Common myeloid progenitor, CD34-positive (primary cell): ENCODE measurements around the gene ELF2. TPM values are rescaled to one million over a fixed set of nuclear protein-coding genes. Genes with fewer than 3 reads are reported as not detected.

Experiments used
- CTCF ChIA-PET: fragments of 350-600 bp; sonication (Branson Sonifier 250); formaldehyde crosslinking; loops from one replicate; lab custom pipeline; 2021; ENCODE audit warnings: antibody characterized with exemption; lab: Charles Lee
- POLR2A ChIA-PET: fragments of 350-600 bp; sonication (Branson Sonifier 250); formaldehyde crosslinking; loops from one replicate; lab custom pipeline; 2021; ENCODE audit warnings: antibody characterized with exemption; lab: Charles Lee
- DNase-seq, 3 donors: peaks; one replicate each; pipeline versions ENCODE4 v3.0.0 to v3.0.0-alpha.2; 2013
- H3K27ac ChIP-seq, 2 experiments: 1 replicate in 1 of 2; 2 replicates in 1 of 2; pipeline ENCODE4 v1.7.0; 2013; ENCODE audit warnings: inconsistent platforms in 2 of 2, low read length in 2 of 2, mild to moderate bottlenecking in 2 of 2, low read depth in 1 of 2, moderate library complexity in 1 of 2; ENCODE audit not compliant: severe bottlenecking in 2 of 2, insufficient read depth in 1 of 2, poor library complexity in 1 of 2
- H3K27me3 ChIP-seq, 5 experiments: replicated peaks in 2 of 5; 1 replicate in 3 of 5; 2 replicates in 2 of 5; pipeline versions ENCODE4 v1.6.1 to v1.7.0; 2013; ENCODE audit warnings: low read length in 4 of 5, mild to moderate bottlenecking in 2 of 5, moderate library complexity in 2 of 5, inconsistent platforms in 1 of 5; ENCODE audit not compliant: insufficient read depth in 5 of 5, control insufficient read depth in 4 of 5
- H3K36me3 ChIP-seq, 4 experiments: 1 replicate in 2 of 4; 2 replicates in 2 of 4; pipeline versions ENCODE4 v1.6.1 to v1.7.0; 2013; ENCODE audit warnings: low read length in 3 of 4, control low read depth in 1 of 4, mild to moderate bottlenecking in 1 of 4; ENCODE audit not compliant: control insufficient read depth in 4 of 4, insufficient read depth in 4 of 4
- H3K4me1 ChIP-seq, 4 experiments: 1 replicate in 3 of 4; 2 replicates in 1 of 4; pipeline versions ENCODE4 v1.6.1 to v1.7.1; 2013; ENCODE audit warnings: low read length in 3 of 4, mild to moderate bottlenecking in 3 of 4, control low read depth in 1 of 4, inconsistent platforms in 1 of 4, moderate library complexity in 1 of 4; ENCODE audit not compliant: control insufficient read depth in 4 of 4, insufficient read depth in 4 of 4; ENCODE audit errors: control extremely low read depth in 1 of 4
- H3K4me3 ChIP-seq, 7 experiments: 1 replicate in 4 of 7; 2 replicates in 3 of 7; pipeline versions ENCODE4 v1.5.1 to v1.7.0; 2013; ENCODE audit warnings: mild to moderate bottlenecking in 7 of 7, low read length in 6 of 7, moderate library complexity in 6 of 7, inconsistent platforms in 2 of 7, low read depth in 2 of 7, control low read depth in 1 of 7; ENCODE audit not compliant: insufficient read depth in 4 of 7, control insufficient read depth in 1 of 7; ENCODE audit errors: extremely low read depth in 1 of 7
- H3K9me3 ChIP-seq, 5 experiments: 1 replicate in 4 of 5; 2 replicates in 1 of 5; pipeline versions ENCODE4 v1.6.1 to v1.7.1; 2013; ENCODE audit warnings: low read length in 4 of 5, mild to moderate bottlenecking in 2 of 5, inconsistent platforms in 1 of 5, low read depth in 1 of 5, moderate library complexity in 1 of 5; ENCODE audit not compliant: control insufficient read depth in 4 of 5, insufficient read depth in 2 of 5; ENCODE audit errors: control extremely low read depth in 1 of 5
- WGBS: methylation state at CpG from one replicate; pipeline ENCODE4 v1.1.5; 2013; ENCODE audit not compliant: insufficient coverage; 5-methylcytosine and 5-hydroxymethylcytosine counted together
- polyA plus RNA-seq: library from polyadenylated mRNA; unstranded; fragments of 120-200 nt; gene quantifications from one replicate; pipeline ENCODE4 v1.2.1, GENCODE V29; 2013

The ELF2 gene
- 44.8 TPM for polyA plus RNA-seq

DNA sequence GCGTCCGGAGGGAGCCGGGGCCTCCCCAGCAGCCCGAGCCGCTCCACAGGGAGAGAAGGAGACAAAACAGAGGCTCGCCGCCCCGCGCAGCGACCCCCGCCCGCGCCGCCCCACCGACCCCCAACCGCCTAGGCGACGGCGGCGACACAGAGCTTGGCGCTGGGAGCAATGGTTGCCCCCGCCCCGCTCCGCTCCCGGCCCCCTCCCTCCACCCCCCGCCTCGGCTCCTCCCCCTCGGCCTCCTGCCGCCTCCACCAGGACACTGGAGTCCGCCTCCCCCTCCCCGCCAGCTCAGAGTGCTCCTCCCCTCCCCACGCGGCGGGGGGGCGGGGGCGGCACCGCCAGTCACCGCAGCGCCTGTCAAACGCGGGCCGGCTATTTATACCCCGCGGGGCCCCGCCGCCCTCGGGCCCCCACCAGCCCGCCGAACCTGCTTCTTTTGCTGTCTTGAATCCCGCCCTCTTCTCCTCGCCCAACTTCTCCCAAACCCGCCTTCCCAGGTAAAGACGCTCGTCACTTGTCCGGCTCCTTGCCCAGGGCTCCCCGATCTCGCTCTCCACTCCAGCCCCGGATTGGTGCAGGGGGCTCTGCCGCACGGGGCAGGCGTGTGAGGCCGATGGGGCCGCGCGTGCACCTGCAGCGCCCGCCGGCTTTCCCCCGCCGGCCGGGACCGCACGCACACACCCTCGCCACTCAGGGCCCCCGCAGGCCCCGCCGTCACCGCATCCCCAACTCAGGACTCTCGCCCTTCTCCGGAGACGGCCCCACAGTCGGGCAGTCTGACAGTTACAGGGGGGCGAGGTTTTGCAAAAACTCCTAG, at the start of gene ELF2:
ELF2 (minus strand) TSS at position 170 of the 820 bp plus-strand sequence. CDS start 39,517 bp downstream, outside the sequence.
- ChIA-PET CTCF (interaction anchor here (0.6 to 2.0 kb wide), 6 partner anchors 10 to 124 kb away, joined by 3 to 12 read pairs (median 4); partner anchors contain the start of gene NAA15), POLR2A (interaction anchor here (0.5 to 2.4 kb wide), 13 partner anchors 9 to 380 kb away, joined by 3 to 15 read pairs (median 3); partner anchors contain the start of gene NAA15)
- 0% methylated on average over 50 of the region's 83 CpGs for WGBS
- H3K4me3 ChIP-seq, result peak within 1 kb of the TSS; percentile 93 to 99 (median 97)
- H3K9me3 ChIP-seq, result no peaks in the 10 kb centered on the region
- peak within 1 kb of the TSS; percentile 91 to 93 for H3K27ac ChIP-seq
- H3K36me3 ChIP-seq, result no peaks in the 10 kb centered on the region
- H3K4me1 ChIP-seq, result peaks cover 12 to 29% (median 21%) of the 10 kb centered on the region in 4 experiments
- H3K27me3 ChIP-seq, result no peaks in the 10 kb centered on the region
- peak; percentile 85 to 94 (median 94) for DNase-seq

DNA sequence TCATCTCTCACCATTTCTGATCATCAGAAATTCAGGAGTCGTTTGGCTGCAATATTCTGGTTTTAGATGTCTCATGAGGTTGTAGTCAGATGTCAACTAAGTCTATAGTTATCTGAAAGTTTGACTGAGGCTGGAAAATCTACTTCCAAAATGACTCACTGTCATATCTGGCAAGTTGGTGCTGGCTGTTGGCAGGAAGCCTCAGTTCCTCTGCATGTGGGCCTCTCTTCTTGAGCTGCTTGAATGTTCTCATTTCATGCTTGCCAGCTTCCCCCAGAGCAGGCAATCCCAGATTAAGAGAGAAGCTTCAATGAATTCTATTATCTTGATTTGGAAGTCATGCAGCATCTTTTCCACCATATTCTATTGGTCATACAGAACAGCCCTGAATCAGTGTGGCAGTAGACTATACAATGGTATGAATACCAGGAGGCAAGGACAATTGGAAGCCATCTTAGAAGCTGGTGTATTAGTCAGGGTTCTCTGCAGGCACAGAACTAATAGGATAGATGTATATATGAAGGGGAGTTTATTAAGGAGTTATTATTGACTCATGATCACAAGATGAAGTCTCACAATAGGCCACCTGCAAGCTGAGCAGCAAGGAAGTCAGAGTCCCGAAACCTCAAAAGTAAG, 46.8 kb upstream of the ELF2 start:
- Histone ChIP-seq H3K9me3 (no peaks in the 10 kb centered on the region), H3K27ac (no peak overlapping the region), H3K4me3 (no peak overlapping the region), H3K4me1 (peaks cover 0 to 13% (median 1%) of the 10 kb centered on the region in 4 experiments), H3K27me3 (no peaks in the 10 kb centered on the region), H3K36me3 (no peaks in the 10 kb centered on the region)
- POLR2A ChIA-PET, result interaction anchor here (0.6 kb wide), 1 partner anchor 15 kb away, joined by 3 read pairs; no protein-coding TSS in a partner anchor
- CTCF ChIA-PET, result interaction anchor here (0.7 to 2.8 kb wide), 3 partner anchors 8 to 190 kb away, joined by 3 to 11 read pairs (median 4); no protein-coding TSS in a partner anchor
- DNase-seq, result peak in 2 of 3 donors; percentile 18 to 27
- 100% methylated on average over 1 of the region's 2 CpGs for WGBS

DNA sequence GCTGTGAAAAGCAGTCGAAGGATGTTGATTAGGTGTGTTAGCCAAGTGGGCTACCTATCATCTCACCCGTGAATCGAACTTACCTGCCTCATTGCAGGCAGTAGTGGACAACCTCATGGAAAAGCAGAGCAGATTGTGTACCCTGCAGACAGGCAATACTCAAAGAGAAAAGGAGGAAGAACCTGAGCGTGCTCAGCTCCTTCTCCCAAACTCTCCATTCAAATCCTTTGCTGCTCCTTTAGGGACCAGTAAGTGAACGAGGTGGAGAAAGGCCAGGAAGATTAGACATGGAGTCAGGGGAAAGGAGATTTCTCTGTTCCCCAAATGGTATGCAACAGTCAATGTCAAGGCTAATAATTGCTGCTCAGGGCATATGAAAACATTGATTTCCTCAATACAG, 45.2 kb upstream of the ELF2 start:
- WGBS, result 95% methylated on average over 5 of the region's 5 CpGs
- Histone ChIP-seq H3K4me1 (peaks cover 0 to 5% (median 1%) of the 10 kb centered on the region in 4 experiments), H3K9me3 (no peaks in the 10 kb centered on the region), H3K27ac (no peak overlapping the region), H3K36me3 (no peaks in the 10 kb centered on the region), H3K27me3 (no peaks in the 10 kb centered on the region), H3K4me3 (no peak overlapping the region)
- no peak for DNase-seq
- CTCF ChIA-PET, result interaction anchor here (0.7 kb wide), 2 partner anchors 123 to 192 kb away, joined by 3 to 4 read pairs; no protein-coding TSS in a partner anchor
- POLR2A ChIA-PET, result no interaction called here

DNA sequence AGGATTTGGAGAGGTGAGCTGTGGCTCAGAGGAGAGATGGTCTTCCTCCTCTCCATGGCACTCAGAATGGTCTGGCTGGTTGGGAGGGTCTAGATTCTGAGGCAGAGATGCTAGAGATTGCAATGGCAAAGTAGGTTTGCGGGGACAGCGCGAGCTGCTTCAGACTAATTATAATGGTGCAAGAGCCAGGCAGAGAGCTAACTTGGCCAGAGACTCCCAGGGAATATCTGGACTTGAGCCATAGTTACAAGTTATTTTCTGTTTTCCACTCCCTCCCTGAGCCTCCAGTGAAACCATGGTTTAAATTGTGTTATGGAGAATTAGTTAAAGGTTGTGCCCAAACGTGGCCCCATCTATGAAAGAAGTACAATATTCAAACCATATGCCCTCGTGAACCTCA, 44.7 kb upstream of the ELF2 start:
- H3K4me3 ChIP-seq, result no peak overlapping the region
- peaks cover 0 to 5% (median 1%) of the 10 kb centered on the region in 4 experiments for H3K4me1 ChIP-seq
- no peaks in the 10 kb centered on the region for H3K27me3 ChIP-seq
- H3K36me3 ChIP-seq, result no peaks in the 10 kb centered on the region
- H3K27ac ChIP-seq, result no peak overlapping the region
- H3K9me3 ChIP-seq, result no peaks in the 10 kb centered on the region
- POLR2A ChIA-PET, result no interaction called here
- CTCF ChIA-PET, result interaction anchor here (0.7 kb wide), 2 partner anchors 122 to 191 kb away, joined by 3 to 4 read pairs; no protein-coding TSS in a partner anchor
- DNase-seq, result no peak
- whole genome bisulfite sequencing, result 93% methylated on average over 4 of the region's 5 CpGs

DNA sequence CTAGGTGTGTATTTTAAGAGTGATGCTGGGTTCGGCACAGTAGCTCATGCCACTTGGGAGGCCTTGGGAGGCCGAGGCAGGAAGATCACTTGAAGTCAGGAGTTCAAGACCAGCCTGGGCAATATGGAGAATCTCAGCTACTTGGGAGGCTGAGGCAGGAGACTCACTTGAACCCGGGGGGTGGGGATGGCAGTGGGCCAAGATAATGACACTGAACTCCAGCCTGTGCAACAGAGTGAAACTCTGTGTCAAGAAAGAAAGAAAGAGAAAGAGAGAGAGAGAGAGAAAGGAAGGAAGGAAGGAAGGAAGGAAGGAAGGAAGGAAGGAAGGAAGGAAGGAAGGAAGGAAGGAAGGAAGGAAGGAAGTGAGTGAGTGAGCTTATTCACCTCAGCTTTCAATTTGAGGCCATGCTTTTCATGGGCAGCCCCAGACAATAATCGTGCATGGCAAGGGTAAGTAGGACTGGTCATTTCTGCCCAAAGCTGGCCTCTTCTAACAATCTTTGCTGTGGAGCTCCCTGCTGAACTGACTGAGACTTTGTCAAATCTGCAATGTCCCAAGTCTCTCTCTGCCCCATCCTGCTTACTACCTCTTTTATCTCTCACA, 42.5 kb upstream of the ELF2 start:
- H3K9me3 ChIP-seq, result no peaks in the 10 kb centered on the region
- ChIA-PET POLR2A (interaction anchor here (0.8 kb wide), 1 partner anchor 9 kb away, joined by 4 read pairs; no protein-coding TSS in a partner anchor), CTCF (interaction anchor here (0.6 to 2.2 kb wide), 3 partner anchors 9 to 175 kb away, joined by 3 to 14 read pairs (median 3); no protein-coding TSS in a partner anchor)
- H3K36me3 ChIP-seq, result no peaks in the 10 kb centered on the region
- no peak for DNase-seq
- no peak overlapping the region for H3K4me3 ChIP-seq
- H3K27ac ChIP-seq, result no peak overlapping the region
- H3K4me1 ChIP-seq, result peaks cover 0 to 5% (median 1%) of the 10 kb centered on the region in 4 experiments
- no peaks in the 10 kb centered on the region for H3K27me3 ChIP-seq
- WGBS, result 96% methylated on average over 4 of the region's 4 CpGs

DNA sequence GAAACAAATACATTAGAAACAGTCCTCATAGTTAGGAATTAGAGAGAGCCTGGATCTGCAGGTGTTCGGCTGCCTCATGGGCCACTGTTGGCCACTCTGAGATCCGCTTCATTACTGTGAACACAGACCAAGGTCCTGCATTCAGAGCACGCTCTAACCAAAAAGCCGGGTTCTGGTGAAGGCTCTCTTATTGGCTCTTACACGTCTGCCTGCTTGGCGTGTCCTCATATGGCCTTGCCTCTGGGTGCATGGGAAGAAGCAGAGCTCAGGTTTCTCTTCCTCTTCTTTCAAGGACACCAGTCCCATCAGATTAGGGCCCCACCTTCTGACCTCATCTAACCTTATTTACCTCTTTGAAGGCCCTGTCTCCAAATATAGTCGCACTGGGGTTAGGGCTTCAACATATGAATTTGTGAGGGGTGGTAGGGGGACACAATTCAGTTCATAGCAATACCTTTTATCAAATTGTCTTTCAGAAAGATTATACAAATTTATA, 37.1 kb upstream of the ELF2 start:
- H3K9me3 ChIP-seq, result no peaks in the 10 kb centered on the region
- CTCF ChIA-PET, result no interaction called here
- H3K27ac ChIP-seq, result peak overlapping the region in 1 of 2 experiments; percentile 52
- H3K27me3 ChIP-seq, result no peaks in the 10 kb centered on the region
- POLR2A ChIA-PET, result no interaction called here
- H3K36me3 ChIP-seq, result no peaks in the 10 kb centered on the region
- peak in 2 of 3 donors; percentile 19 to 44 for DNase-seq
- 100% methylated on average over 5 of the region's 7 CpGs for WGBS
- no peak overlapping the region for H3K4me3 ChIP-seq
- peaks cover 0 to under 1% (median 0%) of the 10 kb centered on the region in 4 experiments for H3K4me1 ChIP-seq
